GM18507 (cell line): ENCODE data around the gene ATOH7.

ENCODE experiments used
- DNase-seq: peaks from one replicate; pipeline ENCODE4 v3.0.0; 2011; ENCODE audit warnings: low read depth; ENCODE audit not compliant: insufficient read length; ENCODE audit errors: extremely low spot score
- FAIRE-seq: peaks from 2 replicates; lab custom pipeline; 2011; peaks lifted over from hg19 to GRCh38; lab: Jason Lieb, UNC

The ATOH7 gene

DNA sequence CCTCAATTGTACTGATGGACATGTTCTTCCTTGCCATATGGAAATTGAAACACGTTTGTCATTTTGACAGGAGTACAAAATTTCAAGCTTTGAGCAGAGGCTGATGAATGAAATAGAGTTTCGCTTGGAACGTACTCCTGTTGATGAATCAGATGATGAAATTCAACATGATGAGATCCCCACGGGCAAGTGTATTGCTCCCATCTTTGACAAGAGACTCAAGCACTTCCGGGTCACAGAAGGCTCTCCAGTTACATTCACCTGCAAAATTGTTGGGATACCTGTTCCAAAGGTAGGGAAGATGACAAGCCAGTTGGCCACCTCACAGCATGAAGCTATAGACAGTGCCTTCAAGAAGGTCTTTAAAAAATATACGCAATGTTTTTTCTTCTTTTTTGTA is 43.1 kb downstream of the ATOH7 start:
- no peak for FAIRE-seq

DNA sequence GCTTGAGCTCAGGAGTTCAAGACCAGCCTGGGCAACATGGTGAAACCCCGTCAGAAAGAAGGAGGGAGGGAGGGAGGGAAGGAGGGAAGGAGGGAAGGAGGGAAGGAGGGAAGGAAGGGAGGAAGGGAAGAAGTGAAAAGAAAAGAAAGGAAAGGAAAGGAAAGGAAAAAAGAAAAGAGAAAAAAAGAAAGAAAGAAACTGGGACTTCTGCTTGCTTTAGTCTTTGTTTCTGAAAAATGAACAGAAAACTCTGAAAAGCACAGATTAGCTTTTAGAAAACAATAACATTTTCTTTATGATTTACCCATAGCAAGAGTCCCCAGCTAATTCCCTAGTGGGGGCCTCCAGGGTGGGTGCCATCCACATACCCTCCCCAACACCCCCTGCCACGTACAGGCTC is 46.8 kb downstream of the ATOH7 start:
- no peak for FAIRE-seq

More for the DNA sequence above, 43.1 kb downstream of the ATOH7 start:
- DNase-seq = no peak

DNA sequence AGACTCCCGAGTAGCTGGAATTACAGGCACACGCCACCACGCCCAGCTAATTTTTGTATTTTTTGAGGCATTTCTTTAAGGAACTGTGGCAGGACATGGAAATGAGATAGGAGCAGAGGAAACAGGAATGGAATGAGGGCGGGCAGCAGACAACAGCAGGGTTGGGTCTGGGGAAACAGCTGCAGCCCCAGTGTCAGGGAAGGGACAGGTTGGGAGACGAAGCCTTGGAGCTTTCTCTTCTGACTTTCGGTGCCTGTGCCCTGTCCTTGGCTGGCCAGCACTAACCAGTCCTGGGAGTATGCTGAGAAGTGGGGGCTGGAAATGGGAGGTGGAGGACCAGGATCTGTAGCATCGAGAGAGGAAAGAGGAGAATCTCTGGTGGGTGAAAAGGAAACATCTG is 47.4 kb downstream of the ATOH7 start:
- DNase-seq (no peak), FAIRE-seq (no peak)

More for the DNA sequence above, 46.8 kb downstream of the ATOH7 start:
- no peak for DNase-seq
